GM10266 (cell line): ENCODE measurements around the gene MPDZ.
A peak's percentile ranks its signal among the peaks of the same experiment; 100 is the strongest.

Experiments used
- DNase-seq: peaks from one replicate; pipeline ENCODE4 v3.0.0; 2012; ENCODE audit errors: extremely low spot score
- TF ChIP-seq, protein P1 (sequence below): IDR thresholded peaks from 2 replicates; pipeline ENCODE4 v1.5.1; 2012; ENCODE audit warnings: mild to moderate bottlenecking, low read depth; ENCODE audit not compliant: control insufficient read depth, insufficient read depth; ENCODE audit errors: missing control alignments

The MPDZ gene

DNA sequence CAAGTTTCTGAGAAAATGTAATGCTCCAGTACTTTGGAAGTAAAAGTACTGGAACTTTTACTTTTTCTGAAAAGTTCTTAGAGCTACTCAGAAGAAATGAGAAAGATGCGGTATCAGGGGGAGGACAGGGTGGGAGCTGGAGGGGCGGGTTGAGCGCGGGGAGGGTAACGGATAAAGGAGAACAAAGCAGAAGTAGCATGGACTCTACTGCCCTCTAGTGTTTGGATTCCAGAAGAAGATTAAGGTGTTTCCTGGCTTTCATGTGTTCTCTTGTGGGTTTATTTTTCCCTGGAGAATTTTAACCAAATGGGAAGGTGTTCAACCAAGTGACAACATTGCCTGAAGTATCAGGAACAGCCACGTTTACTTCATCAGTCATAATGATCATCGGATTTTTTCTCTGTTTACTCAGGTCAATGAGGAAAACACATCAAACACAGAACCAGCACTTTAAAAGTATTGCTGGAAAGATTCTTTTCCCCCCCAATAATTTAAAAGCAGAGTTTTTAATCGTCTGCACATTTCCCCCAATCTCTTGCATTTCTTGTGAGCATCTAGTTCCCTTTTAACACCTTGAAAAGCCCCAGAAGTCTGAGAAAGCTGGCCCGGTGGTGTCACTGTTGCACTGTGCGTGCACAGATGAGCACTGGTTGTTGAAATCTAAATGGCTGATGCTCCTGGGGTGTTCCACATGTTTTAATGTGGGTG, 190.6 kb downstream of the MPDZ start:
- TF ChIP-seq, protein P1, sequence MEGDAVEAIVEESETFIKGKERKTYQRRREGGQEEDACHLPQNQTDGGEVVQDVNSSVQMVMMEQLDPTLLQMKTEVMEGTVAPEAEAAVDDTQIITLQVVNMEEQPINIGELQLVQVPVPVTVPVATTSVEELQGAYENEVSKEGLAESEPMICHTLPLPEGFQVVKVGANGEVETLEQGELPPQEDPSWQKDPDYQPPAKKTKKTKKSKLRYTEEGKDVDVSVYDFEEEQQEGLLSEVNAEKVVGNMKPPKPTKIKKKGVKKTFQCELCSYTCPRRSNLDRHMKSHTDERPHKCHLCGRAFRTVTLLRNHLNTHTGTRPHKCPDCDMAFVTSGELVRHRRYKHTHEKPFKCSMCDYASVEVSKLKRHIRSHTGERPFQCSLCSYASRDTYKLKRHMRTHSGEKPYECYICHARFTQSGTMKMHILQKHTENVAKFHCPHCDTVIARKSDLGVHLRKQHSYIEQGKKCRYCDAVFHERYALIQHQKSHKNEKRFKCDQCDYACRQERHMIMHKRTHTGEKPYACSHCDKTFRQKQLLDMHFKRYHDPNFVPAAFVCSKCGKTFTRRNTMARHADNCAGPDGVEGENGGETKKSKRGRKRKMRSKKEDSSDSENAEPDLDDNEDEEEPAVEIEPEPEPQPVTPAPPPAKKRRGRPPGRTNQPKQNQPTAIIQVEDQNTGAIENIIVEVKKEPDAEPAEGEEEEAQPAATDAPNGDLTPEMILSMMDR, result peak; percentile 70
- peak; percentile 61 for DNase-seq

DNA sequence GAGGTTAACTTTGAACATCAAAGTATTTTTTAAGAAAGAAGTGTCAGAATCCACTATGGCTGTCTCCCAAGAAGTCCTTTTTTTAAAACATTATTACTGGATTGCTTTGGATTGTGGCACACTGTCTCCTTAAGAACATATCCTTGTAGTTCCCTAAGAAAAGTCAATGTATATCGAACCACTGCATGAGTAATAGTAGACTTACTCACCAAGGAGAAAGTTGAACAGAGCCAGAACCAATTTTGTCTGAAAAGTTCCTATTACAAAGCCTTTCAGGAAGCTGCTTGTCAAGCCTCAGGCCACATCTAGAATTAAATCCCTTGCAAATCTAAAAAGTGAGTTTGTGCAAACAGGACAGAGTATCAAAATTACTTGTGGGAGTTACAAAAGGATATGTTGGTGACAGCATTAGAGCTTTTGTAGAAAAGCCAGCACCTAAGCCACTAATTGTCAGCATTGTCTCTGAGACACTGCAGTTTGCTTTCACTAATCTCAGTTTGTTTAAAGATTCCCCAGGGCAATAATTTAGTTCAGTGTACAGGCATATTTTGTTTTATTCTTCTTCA, 195.4 kb downstream of the MPDZ start:
- DNase-seq, result no peak
- TF ChIP-seq, protein P1, result no peak

DNA sequence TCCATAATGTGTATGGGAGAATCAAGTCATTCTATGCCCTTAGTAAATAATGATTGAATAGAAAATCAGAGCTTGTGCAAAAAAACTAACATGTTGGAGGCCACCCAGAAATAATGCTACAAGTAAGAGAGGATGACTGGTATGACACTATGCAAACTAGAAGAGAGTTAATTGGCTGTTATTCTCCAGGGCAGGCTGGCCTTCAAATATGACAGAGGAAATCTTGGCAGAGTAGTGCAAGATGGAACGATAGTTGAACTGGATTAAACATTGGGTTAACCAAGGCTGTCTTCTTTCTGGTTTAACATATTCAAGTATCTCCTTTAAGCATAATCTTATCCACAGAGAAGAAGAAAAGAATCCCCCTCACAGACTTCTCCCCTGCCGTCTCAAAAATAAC, 196.1 kb downstream of the MPDZ start:
- TF ChIP-seq, protein P1, result no peak

DNA sequence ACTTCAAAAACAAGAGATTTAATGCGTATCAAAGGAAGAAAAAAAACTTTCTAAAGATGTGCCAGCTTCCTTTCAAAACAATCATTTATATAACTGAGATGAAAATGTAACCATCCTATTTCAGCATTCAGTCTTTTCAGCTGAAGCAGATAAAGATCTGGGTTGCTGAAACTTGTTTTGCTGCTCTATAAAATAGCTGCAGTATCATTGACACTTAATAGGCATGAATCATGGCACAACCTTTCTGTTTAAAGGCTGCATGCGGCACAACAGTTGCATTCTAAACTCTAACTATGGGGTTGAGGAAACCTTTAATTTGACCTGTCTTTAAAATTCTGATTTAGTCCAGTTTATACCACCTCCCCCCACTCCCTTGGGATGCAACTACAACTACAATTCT, 196.7 kb downstream of the MPDZ start:
- no peak for DNase-seq
- TF ChIP-seq, protein P1, result no peak

More for the DNA sequence above, 196.1 kb downstream of the MPDZ start:
- no peak for DNase-seq

DNA sequence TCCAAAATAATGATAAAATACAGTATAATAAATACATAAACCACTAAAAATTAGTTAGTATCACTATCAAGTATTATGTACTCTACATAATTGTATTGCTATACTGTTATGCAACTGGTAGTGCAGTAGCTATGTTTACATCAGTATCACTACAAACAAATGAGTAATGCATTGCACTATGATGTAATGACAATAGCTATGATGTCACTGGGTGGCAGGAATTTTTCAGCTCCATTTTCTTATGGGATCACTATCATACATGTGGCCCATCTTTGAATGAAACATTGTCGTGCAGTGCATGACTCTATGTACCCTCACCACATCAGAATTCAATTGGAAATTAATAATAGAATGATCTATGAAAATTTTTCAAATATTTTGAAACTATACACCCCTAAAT, 201.3 kb downstream of the MPDZ start:
- DNase-seq, result no peak
- TF ChIP-seq, protein P1, result no peak

DNA sequence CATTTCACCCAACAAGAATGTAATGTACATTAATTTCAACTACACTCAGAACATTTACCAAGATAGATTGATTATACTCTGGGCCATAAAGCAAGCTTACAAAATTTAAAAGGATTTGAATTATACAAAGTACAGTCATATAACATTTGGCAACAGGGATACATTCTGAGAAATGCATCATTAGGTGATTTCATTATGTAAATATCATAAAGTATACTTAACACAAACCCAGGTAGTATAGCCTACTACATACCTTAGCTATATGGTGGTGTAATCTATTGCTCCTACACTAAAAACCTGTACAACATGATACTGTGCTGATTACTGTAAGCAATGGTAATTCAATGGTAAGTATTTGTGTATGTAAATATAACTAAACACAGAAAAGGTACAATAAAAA, 202.9 kb downstream of the MPDZ start:
- TF ChIP-seq, protein P1, result no peak
- DNase-seq, result no peak

DNA sequence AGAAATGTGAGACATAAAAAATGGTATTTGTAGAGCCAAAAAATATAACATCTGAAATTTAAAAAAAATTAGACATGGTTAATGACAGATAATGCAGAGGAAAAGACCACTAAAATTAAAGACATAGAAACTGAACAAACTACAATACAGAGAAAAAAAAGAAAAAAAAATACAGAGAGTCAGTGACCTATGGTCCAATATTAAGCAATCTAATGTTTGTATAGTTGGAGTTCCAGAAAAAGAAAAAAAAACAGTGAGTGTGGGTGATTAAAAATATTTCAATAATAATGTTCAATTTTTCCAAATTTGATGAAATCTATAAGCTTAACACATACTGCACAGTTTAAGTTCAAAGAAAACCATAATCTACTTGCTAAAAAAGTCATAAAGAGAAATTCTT, 207.6 kb downstream of the MPDZ start:
- no peak for DNase-seq
- TF ChIP-seq, protein P1, result no peak
